GM18517 (cell line): Measurements from ENCODE around the gene KDM4B.
"Not testable (repeated sequence)": the region's sequence is repeated elsewhere in the genome, so short reads cannot be mapped to it uniquely, and the experiment has no call there.

Experiments
- ATAC-seq: cut with Tn5 transposase; IDR thresholded peaks from one replicate; pipeline ENCODE4 v1.9.1; 2021; ENCODE audit warnings: mild to moderate bottlenecking, moderate library complexity; ENCODE audit not compliant: unreplicated experiment

Gene KDM4B

GRCh38 chr19:4967738-4968461 is 1.0 kb upstream of the KDM4B start:
- no peak for ATAC-seq

GRCh38 chr19:4969292-4969771 is 419 bp downstream of the KDM4B start:
- no peak for ATAC-seq

GRCh38 chr19:4969772-4970531 is 1.0 kb downstream of the KDM4B start:
- no peak for ATAC-seq

- ATAC-seq = no peak
Measured at GRCh38 chr19:4970558-4971423, 1.9 kb downstream of the KDM4B start.

DNA sequence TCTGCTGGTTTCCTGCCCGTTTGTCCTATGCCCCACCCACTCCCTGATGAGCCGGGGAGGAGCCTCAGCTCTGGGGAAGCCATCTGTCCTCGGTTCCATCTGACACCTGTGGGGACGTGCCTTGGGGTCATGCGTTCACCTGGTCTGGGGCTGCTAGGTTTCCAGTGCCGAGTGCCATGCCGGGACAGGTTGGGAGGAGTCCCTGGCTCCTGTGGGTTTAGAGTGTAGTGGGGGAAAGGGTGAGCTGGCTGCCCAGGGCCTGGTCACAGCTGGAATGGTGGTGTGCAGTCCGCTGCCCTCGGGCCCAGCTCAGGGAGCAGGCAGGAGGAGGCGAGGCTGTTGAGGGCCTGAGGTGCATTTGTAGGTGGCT is 2.5 kb downstream of the KDM4B start:
- no peak for ATAC-seq

- no peak for ATAC-seq
Measured at GRCh38 chr19:4971816-4972495, 3.0 kb downstream of the KDM4B start.

DNA sequence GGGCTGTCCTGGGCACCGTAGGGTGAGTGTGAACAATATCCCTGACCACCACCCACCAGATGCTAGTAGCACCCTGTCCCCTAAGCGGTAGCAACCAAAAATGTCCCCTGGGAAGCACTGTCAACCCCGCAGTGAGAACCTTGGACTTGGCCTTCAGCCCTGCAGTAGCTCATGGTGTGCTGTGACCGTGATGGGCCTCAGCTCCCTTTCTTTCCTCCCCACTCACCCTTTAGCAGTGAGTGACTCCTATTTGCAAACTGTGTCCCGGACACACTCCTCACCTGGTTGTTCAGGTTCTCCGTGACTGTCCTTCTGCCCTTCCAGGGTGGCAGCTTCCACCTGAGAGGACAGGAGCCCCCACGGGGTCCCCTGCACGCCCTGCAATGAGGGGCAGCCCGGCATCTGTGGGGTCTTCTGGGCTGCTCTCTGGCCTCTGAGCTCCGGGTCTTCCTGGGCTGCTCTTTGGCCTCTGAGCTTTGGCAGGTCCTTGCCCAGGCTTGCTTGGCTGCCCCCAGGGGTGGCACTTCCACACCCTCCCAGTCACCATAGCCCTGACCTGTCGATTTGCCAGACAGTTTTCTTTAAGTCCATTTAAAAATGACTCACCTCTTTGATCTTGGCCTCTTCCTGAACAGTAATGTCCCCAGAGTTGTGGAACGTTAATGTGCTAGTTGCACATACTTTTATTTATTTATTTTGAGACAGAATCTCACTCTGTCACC is 3.8 kb downstream of the KDM4B start:
- ATAC-seq = no peak

GRCh38 chr19:4974880-4975469 is 6.1 kb downstream of the KDM4B start:
- no peak for ATAC-seq

DNA sequence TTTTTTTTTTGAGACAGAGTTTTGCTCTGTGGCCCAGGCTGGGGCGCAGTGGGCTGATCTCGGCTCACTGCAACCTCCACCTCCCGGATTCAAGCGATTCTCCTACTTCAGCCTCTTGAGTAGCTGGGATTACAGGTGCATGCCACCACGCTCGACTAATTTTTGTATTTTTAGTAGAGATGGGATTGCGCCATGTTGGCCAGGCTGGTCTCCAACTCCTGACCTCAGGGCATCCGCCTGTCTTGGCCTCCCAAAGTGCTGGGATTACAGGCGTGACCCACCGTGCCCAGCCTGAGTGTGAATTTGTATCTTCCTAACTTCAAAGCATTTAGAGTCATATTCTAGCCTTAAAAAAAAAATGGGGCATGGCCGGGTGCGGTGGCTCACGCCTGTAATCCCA is 6.7 kb downstream of the KDM4B start:
- ATAC-seq = not testable (repeated sequence)

- no peak for ATAC-seq
Measured at GRCh38 chr19:4976401-4977298, 7.7 kb downstream of the KDM4B start.

DNA sequence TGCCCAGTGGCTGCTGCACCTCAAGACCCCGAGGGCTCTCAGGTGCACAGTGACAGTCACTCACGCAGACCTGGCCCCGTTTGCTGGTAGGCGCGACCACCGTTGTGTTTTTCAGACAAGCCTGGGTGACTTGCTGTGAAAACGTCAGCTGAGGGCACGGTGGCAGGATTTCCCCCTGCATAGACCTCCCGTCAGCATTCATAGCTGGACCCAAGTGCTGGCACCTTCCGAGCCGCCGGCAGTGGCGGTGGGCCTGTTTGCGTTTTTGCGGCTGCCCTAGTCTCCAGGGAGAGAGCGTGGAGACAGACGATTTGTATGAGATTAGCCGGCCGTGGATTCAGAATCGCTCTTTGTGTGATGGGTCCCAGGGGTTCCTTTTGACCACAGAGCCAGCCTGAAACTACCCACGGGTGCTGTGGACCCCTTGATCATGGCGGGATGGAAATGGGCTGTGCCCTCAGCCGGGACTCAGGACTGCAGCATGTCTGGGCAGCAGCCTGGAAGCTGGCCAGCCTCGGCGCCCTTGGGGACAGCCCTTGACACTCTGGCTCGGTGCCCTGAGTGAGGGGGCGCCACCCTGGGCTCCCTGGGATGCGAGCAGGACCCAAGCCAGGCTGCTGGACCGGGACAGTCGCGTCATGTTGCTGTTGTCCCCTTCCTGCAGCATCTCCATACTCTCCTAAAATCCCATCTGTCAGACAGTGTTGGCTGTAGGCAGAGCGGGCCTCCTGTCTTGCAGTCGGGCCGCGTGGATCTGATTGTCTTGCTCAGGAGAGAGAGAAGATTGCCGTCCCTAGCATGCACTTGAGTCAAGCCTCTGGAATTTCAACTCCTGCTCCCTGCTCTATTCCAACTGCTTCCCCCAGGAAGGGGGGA is 8.6 kb downstream of the KDM4B start:
- no peak for ATAC-seq

DNA sequence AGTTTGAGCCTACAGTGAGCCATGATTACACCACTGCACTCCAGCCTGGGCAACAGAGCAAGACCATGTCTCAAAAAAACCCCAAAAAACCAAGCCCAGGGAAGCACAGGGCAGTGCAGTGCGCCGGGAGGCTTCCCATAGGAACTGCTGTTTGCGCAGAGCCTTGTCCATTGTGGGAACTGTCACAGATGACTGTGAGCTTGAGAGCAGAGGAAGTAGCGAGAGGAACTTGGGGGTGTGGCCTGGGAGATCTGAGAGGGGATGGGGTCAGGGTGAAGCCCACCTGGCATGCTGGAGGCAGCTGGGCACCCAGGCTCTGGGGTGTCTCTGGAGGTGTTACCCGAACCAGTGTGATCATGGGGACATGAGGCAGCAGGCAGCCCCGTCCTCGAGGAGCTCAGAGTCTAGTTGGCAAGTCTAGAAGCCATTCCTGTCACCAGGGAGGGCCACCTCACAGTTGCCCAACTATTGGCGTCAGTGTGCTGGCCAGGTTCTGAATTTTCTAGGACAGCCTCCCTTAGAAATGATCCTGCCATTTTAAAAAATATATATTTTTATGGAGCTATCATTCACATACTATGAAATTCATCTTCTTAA is 10.4 kb downstream of the KDM4B start:
- no peak for ATAC-seq

DNA sequence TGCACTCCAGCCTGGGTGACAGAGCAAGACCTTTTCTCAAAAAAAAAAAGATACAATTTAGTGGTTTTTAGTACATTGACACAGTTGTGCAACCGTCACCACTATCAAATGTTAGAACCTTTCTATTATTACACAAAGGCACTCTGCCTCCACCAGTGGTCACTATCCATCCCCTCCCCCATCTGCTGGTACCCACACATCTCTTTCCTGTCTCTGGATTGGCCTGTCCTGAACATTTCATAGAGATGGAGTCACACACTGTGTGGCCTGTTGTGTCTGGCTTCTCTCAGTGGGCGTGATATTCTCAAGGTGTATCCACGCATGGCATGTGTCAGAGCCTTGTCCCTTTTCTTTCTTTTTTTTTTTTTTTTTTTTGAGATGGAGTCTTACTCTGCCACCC is 11.2 kb downstream of the KDM4B start:
- no peak for ATAC-seq

DNA sequence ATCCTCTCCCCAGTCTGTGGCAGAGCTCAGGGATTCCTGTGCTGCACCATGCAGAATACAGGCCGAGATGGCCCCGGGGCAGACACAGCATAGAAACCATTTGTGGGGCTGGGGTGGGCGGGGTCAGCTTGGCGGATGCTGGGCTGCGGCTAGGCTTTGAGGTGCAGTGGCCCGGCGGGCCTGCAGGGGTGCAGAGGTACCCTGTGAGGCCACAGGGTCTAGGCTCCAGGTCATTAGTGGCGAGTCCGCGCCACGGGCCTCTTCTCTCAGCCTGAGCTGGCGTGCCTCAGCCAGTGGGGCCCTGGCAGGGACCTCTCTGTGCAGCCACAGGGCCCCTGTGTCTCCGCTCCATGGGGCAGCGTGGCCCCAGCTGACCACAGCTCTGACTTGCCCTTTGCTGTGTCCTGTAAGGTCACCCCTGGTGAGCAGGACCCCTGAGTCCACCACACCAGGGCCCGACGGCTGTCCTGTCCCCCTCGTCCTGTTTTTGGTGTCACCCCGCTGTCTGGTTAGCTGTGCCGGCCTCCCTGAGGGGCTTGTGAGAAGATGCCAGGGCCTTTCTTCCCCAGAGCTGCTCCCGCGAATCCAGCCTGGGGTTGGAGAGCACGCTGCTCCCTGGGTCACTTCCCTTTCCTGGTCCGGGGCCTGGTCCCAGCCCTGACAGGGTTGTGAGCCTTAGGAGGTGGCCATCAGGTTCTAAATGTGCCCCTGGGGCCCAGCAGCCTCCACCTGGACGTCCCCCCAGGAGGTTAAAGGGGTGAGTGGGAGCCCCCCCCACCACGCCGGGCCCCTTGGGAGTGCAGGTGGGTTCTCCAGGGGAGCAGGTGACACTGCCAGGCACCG is 12.1 kb downstream of the KDM4B start:
- no peak for ATAC-seq

- no peak for ATAC-seq
Measured at GRCh38 chr19:4981681-4981958, 12.7 kb downstream of the KDM4B start.

DNA sequence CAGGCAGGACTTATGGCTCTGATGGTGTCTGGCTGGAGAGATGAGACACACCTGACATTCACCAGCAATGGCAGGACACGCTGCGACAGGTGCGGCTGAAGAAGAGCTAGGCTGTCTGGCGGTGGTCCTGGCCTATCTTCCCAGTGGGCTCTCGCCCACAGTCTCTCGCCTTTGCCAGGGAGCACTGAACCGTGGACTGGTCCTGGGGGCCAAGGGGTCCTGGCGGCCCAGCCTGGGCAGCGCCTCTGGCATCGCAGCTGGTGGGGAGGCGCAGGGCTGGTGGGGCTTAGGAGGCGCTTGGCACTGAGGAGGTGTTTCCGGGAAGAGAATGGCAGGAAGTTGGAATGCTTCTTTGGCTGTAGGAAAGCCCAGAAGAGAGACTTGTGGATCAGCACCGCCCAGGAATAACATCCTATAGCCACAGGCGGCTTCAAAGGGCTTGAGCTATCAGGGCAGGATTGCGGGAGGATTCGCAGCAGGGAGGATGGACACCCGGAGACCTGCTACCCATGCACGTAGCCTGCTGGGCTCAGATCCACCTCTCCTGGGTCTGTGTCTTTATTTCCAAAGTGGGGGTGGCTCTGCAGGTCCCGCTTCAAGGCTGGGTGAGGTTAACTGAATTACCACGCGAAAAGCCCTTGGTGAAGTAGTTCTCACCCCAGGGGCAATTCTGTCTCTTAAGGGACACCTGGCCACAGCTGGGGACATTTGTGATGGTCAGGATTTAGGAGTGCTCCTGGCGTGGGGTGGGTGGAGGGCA is 14.6 kb downstream of the KDM4B start:
- ATAC-seq = no peak
